K562 (cell line): ENCODE measurements around the gene FGF9. TPM values are rescaled to one million over a fixed set of nuclear protein-coding genes. Genes with fewer than 3 reads are reported as not detected.

Experiments
- ATAC-seq: fragments of 200-7000 bp; cut with Tn5 transposase; 3 replicates; pipeline ENCODE4 v1.9.1; 2020; ENCODE audit warnings: moderate library complexity
- BruUV-seq: library from RNA; stranded (reverse); fragments of 400-500 nt; replicated peaks from 2 replicates; lab custom pipeline; 2021; lab: Mats Ljungman, UMichigan
- CTCF ChIA-PET: fragments of 300-600 bp; formaldehyde crosslinking; extraction: SDS; loops from one replicate; lab custom pipeline; 2021; ENCODE audit warnings: low intra/inter-chr PET ratio; lab: Yijun Ruan, JAX
- POLR2A ChIA-PET: fragments of 300-600, 350-650 bp; sonication (Branson Sonifier 250); formaldehyde crosslinking; extraction: SDS; loops from one replicate; lab custom pipeline; 2021; ENCODE audit warnings: antibody characterized with exemption, inconsistent platforms; lab: Yijun Ruan, JAX
- DNase-seq, 4 experiments: peaks; one replicate each; pipeline versions ENCODE4 v3.0.0 to v3.0.0-alpha.2; 2011 to 2018; ENCODE audit warnings: low spot score in 3 of 4, mixed read lengths in 3 of 4; ENCODE audit errors: extremely low read depth in 1 of 4
- FAIRE-seq: peaks from 2 replicates; lab custom pipeline; 2011; peaks lifted over from hg19 to GRCh38; lab: Jason Lieb, UNC
- H2AFZ ChIP-seq: 2 replicates; pipeline ENCODE4 v1.6.0; 2011; ENCODE audit warnings: low read depth, low read length, control low read depth, inconsistent platforms
- H3K27ac ChIP-seq: fragments of 200-600 bp; 3 replicates; pipeline ENCODE4 v1.8.0; 2011; ENCODE audit warnings: low read depth, mild to moderate bottlenecking, control low read depth, inconsistent platforms, low read length, moderate library complexity, mixed read lengths; ENCODE audit errors: extremely low read depth
- H3K27me3 ChIP-seq, 2 experiments: fragments of 300-600 bp in 1 of 2; 2 replicates in 1 of 2; 3 replicates in 1 of 2; pipeline versions ENCODE4 v1.6.0 to v1.8.0; 2011; ENCODE audit warnings: inconsistent platforms in 2 of 2, low read length in 2 of 2, mild to moderate bottlenecking in 1 of 2, mixed read lengths in 1 of 2, moderate library complexity in 1 of 2; ENCODE audit not compliant: control insufficient read depth in 2 of 2, insufficient read depth in 2 of 2
- H3K36me3 ChIP-seq: fragments of 300-600 bp; 3 replicates; pipeline ENCODE4 v1.8.0; 2011; ENCODE audit warnings: mild to moderate bottlenecking, low read length, inconsistent platforms; ENCODE audit not compliant: control insufficient read depth, insufficient read depth
- H3K4me1 ChIP-seq, 2 experiments: fragments of 200-600 bp in 1 of 2; replicated peaks in 1 of 2; 2 replicates in 1 of 2; 3 replicates in 1 of 2; pipeline versions ENCODE4 v1.5.1 to v1.8.0; 2011; ENCODE audit warnings: inconsistent platforms in 2 of 2, low read length in 2 of 2, mild to moderate bottlenecking in 1 of 2, mixed read lengths in 1 of 2, moderate library complexity in 1 of 2; ENCODE audit not compliant: control insufficient read depth in 2 of 2, insufficient read depth in 2 of 2
- H3K4me2 ChIP-seq: 2 replicates; pipeline ENCODE4 v1.6.1; 2011; ENCODE audit warnings: low read length, control low read depth, inconsistent platforms, mixed read lengths; ENCODE audit not compliant: insufficient read depth
- H3K4me3 ChIP-seq: fragments of 200-600 bp; sonication (generic), shearing (Covaris generic); 2 replicates; pipeline ENCODE4 v1.5.1; 2016; ENCODE audit warnings: control low read depth, inconsistent platforms
- H3K79me2 ChIP-seq: fragments of 200-600 bp; 3 replicates; pipeline ENCODE4 v1.8.0; 2011; ENCODE audit warnings: low read length, inconsistent platforms; ENCODE audit not compliant: control insufficient read depth, insufficient read depth
- H3K9ac ChIP-seq, 2 experiments: 2 replicates each; pipeline versions ENCODE4 v1.6.0 to v1.6.1; 2011; ENCODE audit warnings: low read depth in 2 of 2, low read length in 2 of 2, control low read depth in 1 of 2, inconsistent platforms in 1 of 2, mild to moderate bottlenecking in 1 of 2, mixed read lengths in 1 of 2; ENCODE audit not compliant: insufficient read depth in 1 of 2
- H3K9me1 ChIP-seq: one replicate; pipeline ENCODE4 v1.6.0; 2011; ENCODE audit warnings: inconsistent platforms, mild to moderate bottlenecking, low read length, moderate library complexity; ENCODE audit not compliant: control insufficient read depth, insufficient read depth
- H3K9me3 ChIP-seq: replicated peaks from 2 replicates; pipeline ENCODE4 v1.5.1; 2011; ENCODE audit warnings: low read depth, low read length, inconsistent platforms; ENCODE audit not compliant: control insufficient read depth, insufficient read depth
- H4K20me1 ChIP-seq: replicated peaks from 2 replicates; pipeline ENCODE4 v1.6.1; 2011; ENCODE audit warnings: low read length, inconsistent platforms, mixed read lengths; ENCODE audit not compliant: control insufficient read depth, insufficient read depth
- CC2D1A ChIP-seq: fragments of 450-650 bp; IDR thresholded peaks from 2 replicates; pipeline ENCODE4 v1.6.1; 2017; ENCODE audit warnings: mild to moderate bottlenecking
- GTF2B ChIP-seq: IDR thresholded peaks from 2 replicates; pipeline ENCODE4 v1.6.1; 2011; ENCODE audit not compliant: insufficient read length; ENCODE audit errors: extremely low read depth
- KLF1 ChIP-seq: fragments of 450-650 bp; IDR thresholded peaks from 2 replicates; pipeline ENCODE4 v1.6.1; 2016; ENCODE audit warnings: missing genetic modification characterization, missing compliant biosample characterization
- MED1 ChIP-seq: sonication (generic); formaldehyde crosslinking; IDR thresholded peaks from 2 replicates; pipeline ENCODE4 v1.8.1; 2023; ENCODE audit warnings: missing genetic modification reagents, borderline replicate concordance
- NCOA4 ChIP-seq: fragments of 450-650 bp; IDR thresholded peaks from 2 replicates; pipeline ENCODE4 v1.6.1; 2018; ENCODE audit warnings: mild to moderate bottlenecking; ENCODE audit not compliant: partially characterized antibody
- NFYB ChIP-seq: IDR thresholded peaks from 2 replicates; pipeline ENCODE4 v1.6.1; 2011; ENCODE audit warnings: mild to moderate bottlenecking, moderate library complexity; ENCODE audit not compliant: insufficient read length; ENCODE audit errors: extremely low read depth
- RBM14 ChIP-seq: fragments of 200-400 bp; formaldehyde crosslinking; IDR thresholded peaks from 2 replicates; pipeline ENCODE4 v1.6.1; 2018; ENCODE audit warnings: low read depth, mild to moderate bottlenecking, low read length, moderate library complexity, borderline replicate concordance; ENCODE audit not compliant: insufficient read depth
- ZNF696 ChIP-seq: fragments of 250-450 bp; sonication (Bioruptor Pico); conservative IDR thresholded peaks from 2 replicates; pipeline ENCODE4 v1.4.0; 2020; ENCODE audit warnings: mild to moderate bottlenecking, moderate library complexity
- WGBS: fragments of 100-300 bp; shearing (Covaris generic); methylation state at CpG from one replicate; pipeline ENCODE4 v1.1.6; 2016; ENCODE audit warnings: low coverage, mixed read lengths; ENCODE audit not compliant: insufficient coverage; ENCODE audit errors: missing lambda C conversion rate; 5-methylcytosine and 5-hydroxymethylcytosine counted together
- in situ Hi-C: fragments of 300-500 bp; cut with MboI; formaldehyde crosslinking; loops from 4 replicates; pipeline ENCODE4 v1.15.0; 2018; ENCODE audit warnings: inconsistent platforms, mixed read lengths
- intact Hi-C: fragments of 100-400 bp; cut with micrococcal nuclease; formaldehyde crosslinking; loops from 2 replicates; pipeline ENCODE4 v1.14.2; 2022
- polyA plus RNA-seq, 8 experiments: library from polyadenylated mRNA; depleted of rRNA in 4 of 8; stranded (reverse) in 5 of 8; unstranded in 3 of 8; fragments of >200 nt; fragmentation: Nextera tagmentation in 2 of 8; fragmentation: Illumina TruSeq in 1 of 8; extraction: Ambion mirVana in 2 of 8; extraction: Trizol in 1 of 8; gene quantifications; 2 replicates each; pipeline versions ENCODE4 v1.2.1 to v1.2.3, GENCODE V29; 2011 to 2014; ENCODE audit warnings: inconsistent platforms in 1 of 8, missing spikeins in 1 of 8
- total RNA-seq, 7 experiments: library from RNA; depleted of rRNA in 6 of 7; stranded (reverse); fragments of >200 nt in 6 of 7; fragmentation: Illumina TruSeq in 2 of 7; extraction: Trizol in 2 of 7; gene quantifications; 2 replicates each; pipeline versions ENCODE4 v1.2.1 to v1.2.3, GENCODE V29; 2011 to 2021; ENCODE audit warnings: low replicate concordance in 1 of 7
- TF ChIP-seq, protein P1 (sequence below): sonication (generic); formaldehyde crosslinking; IDR thresholded peaks from 2 replicates; pipeline ENCODE4 v1.8.0; 2022; ENCODE audit warnings: mild to moderate bottlenecking, missing genetic modification reagents, borderline replicate concordance
- TF ChIP-seq, protein P2 (sequence below): fragments of 250-450 bp; sonication (Bioruptor Pico); IDR thresholded peaks from 2 replicates; pipeline ENCODE4 v1.5.0; 2021; ENCODE audit warnings: mild to moderate bottlenecking, moderate library complexity

The FGF9 gene
- total and polyA plus RNA-seq, 9 of the 15 experiments (the other 6 are each of a cell fraction or from before 2014, with no cell fraction given), result not detected

DNA sequence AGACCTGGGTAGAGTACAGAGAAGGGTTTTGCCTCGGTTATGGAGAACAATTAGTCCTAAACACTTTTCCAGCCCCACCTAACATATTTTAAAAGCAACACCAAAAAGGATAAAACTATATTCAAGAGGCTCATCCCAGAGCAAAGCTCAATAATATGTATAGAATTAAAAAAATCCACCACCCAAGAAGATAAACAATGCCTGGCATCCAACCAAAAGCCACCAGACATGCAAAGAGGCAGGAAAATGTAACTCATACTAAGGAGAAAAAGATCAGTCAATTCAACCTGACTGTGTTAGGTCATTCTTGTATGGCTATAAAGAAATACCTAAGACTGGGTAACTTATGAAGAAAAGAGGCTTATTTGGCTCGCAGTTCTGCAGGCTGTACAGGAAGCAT is 39.3 kb downstream of the FGF9 start:
- 0% methylated on average over 2 of the region's 2 CpGs for WGBS
- TF ChIP-seq GTF2B (no peak), NCOA4 (no peak), MED1 (CRISPR knock-in tag) (no peak), ZNF696 (CRISPR knock-in tag) (no peak)
- H3K36me3 ChIP-seq, result no peaks in the 10 kb centered on the region

DNA sequence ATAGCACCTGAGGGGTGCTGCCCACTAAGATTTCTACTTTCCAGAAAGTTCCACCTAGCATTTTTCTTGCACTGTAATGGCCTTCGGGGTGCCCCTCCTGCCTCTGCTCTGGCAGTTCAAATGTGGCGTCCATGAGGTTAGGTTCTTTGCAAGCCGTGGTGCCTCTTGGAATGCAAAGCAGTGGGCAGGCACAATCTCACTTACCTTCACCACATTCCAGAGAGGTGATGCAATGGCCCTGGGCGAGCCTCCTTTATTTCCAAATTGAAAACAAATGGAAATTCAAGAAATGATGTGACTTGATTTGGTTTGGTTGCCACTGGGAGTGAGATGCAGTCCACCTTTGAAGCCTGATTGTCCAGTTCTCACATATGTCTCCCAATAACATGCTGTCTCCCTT is 46.9 kb downstream of the FGF9 start:
- Histone ChIP-seq H3K9ac (no peak overlapping the region), H3K4me3 (no peak overlapping the region), H3K27me3 (no peaks in the 10 kb centered on the region), H3K4me1 (no peaks in the 10 kb centered on the region), H2AFZ (no peak overlapping the region), H3K4me2 (no peak overlapping the region), H3K36me3 (no peaks in the 10 kb centered on the region), H3K79me2 (no peaks in the 10 kb centered on the region), H3K9me3 (no peaks in the 10 kb centered on the region), H3K27ac (no peak overlapping the region), H4K20me1 (no peaks in the 10 kb centered on the region), H3K9me1 (no peaks in the 10 kb centered on the region)
- ATAC-seq (no peak), DNase-seq (no peak), FAIRE-seq (no peak)
- intact Hi-C loops (no loop called here), in situ Hi-C loops (no loop called here)
- ChIA-PET POLR2A (interaction anchor here (0.7 kb wide), 1 partner anchor 79 kb away, joined by 3 read pairs; no protein-coding TSS in a partner anchor), CTCF (no interaction called here)
- WGBS, result 0% methylated on average over 4 of the region's 4 CpGs
- BruUV-seq, result no TSS peak
- TF ChIP-seq KLF1 (tag) (no peak), NFYB (no peak), RBM14 (no peak), CC2D1A (no peak)
- TF ChIP-seq, protein P1, sequence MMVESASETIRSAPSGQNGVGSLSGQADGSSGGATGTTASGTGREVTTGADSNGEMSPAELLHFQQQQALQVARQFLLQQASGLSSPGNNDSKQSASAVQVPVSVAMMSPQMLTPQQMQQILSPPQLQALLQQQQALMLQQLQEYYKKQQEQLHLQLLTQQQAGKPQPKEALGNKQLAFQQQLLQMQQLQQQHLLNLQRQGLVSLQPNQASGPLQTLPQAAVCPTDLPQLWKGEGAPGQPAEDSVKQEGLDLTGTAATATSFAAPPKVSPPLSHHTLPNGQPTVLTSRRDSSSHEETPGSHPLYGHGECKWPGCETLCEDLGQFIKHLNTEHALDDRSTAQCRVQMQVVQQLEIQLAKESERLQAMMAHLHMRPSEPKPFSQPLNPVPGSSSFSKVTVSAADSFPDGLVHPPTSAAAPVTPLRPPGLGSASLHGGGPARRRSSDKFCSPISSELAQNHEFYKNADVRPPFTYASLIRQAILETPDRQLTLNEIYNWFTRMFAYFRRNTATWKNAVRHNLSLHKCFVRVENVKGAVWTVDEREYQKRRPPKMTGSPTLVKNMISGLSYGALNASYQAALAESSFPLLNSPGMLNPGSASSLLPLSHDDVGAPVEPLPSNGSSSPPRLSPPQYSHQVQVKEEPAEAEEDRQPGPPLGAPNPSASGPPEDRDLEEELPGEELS (CRISPR knock-in tag), result no peak
- TF ChIP-seq, protein P2, sequence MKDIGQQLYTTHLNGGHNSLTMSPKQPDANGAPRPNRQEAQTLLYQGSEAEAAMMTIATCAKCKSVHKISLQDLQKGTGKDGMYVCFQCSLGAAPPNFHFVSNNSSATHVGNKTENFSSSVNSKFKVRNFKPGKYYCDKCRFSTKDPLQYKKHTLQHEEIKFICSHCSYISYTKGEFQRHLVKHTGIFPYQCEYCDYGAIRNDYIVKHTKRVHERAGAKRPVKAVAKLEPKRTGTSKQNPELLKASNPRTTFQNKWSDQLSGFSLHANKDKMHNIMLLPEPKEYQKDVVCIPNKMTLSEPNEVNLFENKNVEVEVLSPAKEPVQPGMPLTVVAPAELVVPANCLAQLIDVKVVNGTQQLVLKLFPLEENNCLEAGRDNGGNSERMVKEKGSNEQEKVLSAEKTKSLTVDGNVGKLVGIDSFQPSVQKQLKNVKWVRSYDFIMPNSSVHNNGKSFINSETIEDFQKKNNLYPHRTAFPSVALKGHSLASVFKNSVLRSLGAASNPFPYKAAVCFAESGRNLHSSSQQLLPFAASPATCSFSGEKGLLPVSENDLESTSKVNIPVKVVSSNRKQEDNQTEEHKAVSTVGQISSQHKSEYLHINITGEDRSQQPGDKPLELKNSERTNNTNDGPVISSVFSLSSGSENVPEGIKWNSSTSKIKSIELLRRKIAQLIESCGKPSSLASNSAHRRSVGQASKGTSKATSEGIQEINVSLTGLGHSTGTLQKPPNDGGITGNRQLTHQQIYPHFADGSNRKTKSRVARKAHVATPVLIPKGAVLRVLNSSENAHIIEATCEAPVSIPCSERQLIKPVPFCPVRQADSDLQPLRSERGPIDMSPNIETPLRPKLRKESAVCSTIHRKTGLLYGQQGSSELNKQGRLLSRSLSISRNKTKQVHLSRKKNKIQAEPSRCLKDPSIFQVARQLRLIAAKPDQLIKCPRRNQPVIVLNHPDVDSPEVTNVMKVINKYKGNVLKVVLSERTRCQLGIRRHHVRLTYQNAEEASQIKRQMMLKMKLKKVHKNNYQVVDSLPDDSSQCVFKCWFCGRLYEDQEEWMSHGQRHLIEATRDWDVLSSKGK (CRISPR knock-in tag), result no peak

More for the DNA sequence above, 39.3 kb downstream of the FGF9 start:
- POLR2A ChIA-PET, result no interaction called here
- H4K20me1 ChIP-seq, result no peaks in the 10 kb centered on the region
- intact Hi-C loops, result no loop called here
- no peak for DNase-seq
- H3K9me1 ChIP-seq, result no peaks in the 10 kb centered on the region
- no peak overlapping the region for H3K4me2 ChIP-seq
- H3K4me3 ChIP-seq, result no peak overlapping the region
- CTCF ChIA-PET, result no interaction called here
- H3K4me1 ChIP-seq, result no peaks in the 10 kb centered on the region
- no peak overlapping the region for H3K9ac ChIP-seq
- in situ Hi-C loops, result no loop called here
- H3K9me3 ChIP-seq, result no peaks in the 10 kb centered on the region
- no peak for ATAC-seq
- H3K27ac ChIP-seq, result no peak overlapping the region
- BruUV-seq, result no TSS peak
- H3K27me3 ChIP-seq, result no peaks in the 10 kb centered on the region
- no peaks in the 10 kb centered on the region for H3K79me2 ChIP-seq
- no peak overlapping the region for H2AFZ ChIP-seq
- FAIRE-seq, result no peak
